GM18520 (cell line): ENCODE measurements around the gene RGS4.

ENCODE experiments used
- ATAC-seq: cut with Tn5 transposase; IDR thresholded peaks from one replicate; pipeline ENCODE4 v1.9.1; 2021; ENCODE audit not compliant: unreplicated experiment

RGS4 gene

DNA sequence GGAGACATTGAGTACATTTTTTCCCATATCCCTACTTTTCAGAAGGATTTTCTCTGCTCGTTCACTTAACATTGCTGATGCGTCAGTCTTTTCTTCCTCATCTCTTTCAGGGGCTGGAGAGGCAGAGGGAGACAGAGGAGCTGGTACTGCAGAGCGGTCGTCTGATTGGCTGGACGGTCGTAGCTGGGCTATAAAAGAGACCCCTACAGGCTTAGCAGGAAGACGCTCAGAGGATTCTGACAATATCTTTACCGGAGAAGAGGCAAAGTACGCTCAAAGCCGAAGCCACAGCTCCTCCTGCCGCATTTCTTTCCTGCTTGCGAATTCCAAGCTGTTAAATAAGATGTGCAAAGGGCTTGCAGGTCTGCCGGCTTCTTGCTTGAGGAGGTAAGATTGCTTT, at the start of gene RGS4:
Gene RGS4 (plus strand): TSS at position 220 of the 400 bp plus-strand sequence. CDS start 124 bp downstream, at position 344.
- ATAC-seq = no peak

DNA sequence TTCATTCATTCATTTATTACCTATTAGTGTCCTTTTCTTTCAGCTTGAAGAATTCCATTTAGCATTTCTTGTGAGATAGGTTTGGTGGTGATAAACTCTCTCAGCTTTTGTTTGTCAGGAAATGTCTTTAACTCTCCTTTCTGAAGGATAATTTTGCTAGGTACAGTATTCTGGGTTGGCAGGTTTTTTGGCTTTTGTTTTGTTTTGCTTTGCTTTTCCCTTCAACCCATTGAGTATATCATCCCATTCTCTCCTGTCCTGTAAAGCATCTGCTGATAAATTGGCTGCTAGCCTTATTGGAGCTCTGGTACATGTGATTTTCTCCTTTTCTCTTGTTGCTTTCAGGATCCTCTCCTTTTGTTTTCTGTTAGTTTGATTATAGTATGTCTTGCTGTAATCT, 47.0 kb upstream of the RGS4 start:
- ATAC-seq = no peak

DNA sequence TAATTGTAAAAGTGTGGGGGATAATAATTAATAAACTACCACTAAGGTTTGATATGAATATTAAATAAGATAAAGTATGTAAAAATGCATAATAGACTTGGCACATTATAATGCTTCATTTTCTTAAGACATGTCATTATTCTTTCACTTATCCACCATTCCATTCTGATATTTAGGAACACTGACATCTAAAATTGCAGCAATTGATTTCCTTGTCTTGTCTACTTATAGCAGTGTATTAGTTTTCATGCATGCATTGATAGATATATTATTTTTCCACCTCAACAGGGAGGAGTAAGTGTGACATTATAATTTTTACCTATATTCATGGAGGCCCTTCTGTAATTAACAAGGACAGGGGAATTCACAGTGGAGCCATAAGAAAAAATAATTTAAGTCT, 41.6 kb upstream of the RGS4 start:
- ATAC-seq = no peak

DNA sequence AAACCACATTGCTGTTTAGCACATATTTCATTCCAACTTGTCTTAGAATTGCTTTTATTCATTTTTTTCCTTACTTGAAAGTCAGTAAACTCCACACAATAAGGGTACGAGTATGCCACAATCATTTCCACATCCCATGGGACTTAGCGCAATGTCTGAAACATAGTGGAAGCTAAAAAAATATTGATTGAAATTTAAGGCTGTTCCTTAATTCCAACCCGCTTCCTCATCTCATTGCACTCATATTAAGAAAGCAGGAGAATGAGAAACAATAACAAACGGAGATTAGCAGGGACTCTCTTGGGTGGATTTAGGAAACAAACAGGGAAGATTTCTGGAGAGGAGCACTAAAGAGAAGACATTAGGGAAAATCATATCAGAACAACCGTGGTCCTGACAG, 39.3 kb upstream of the RGS4 start:
- ATAC-seq = no peak

DNA sequence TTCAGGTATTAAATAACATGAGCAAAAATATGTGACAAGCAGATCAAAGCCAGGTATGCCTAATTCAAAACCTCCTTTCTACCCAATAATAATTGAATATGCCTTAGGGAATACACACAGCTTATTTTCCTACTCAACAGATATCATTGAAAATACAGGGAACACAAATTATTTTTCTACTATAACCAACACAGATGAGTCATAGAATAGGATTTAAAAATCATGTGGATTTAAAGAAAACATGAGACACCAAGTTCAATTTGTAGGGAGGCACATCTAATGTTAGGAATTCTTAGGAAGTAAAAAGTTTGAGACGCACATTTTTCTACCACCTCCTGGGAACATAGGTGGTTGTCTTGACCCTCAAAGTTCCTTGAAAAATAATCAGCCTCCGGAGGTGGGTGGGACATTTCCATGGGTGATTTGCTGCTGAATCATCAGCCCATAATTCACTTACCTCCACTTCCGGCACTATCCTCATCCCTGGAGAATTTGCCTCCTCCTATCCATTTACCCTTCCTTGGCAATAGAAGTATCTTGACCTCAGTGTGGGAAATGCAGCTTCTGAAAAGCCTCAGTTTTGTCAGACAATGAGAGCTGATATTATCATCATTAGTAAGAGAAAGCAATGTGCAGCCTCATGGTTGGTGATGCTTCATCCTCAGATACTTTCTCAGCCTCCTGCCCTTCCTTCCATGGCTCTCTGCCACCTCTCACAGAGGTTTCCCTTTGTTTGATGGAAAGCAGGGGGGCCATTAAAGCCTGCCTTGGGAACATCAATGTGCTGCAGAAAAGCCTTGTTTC, 33.5 kb upstream of the RGS4 start:
- no peak for ATAC-seq

DNA sequence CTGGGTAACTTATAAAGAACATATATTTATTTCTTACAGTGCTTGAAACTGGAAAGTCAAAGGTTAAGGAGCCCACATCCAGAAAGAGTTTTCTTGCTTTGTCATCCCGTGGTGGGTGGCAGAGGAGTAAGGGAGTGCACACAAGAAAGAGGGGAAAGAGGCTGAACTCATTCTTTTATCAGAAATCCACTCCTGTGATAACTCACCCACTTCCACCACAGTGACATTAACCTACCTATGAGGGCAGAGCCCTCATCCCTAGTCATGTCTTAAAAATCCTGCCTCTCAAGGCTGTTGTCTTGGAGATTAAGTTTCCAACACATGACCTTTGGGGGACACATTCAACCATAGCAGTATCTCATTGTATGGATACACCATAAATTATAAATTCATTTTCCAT, 32.5 kb upstream of the RGS4 start:
- no peak for ATAC-seq

DNA sequence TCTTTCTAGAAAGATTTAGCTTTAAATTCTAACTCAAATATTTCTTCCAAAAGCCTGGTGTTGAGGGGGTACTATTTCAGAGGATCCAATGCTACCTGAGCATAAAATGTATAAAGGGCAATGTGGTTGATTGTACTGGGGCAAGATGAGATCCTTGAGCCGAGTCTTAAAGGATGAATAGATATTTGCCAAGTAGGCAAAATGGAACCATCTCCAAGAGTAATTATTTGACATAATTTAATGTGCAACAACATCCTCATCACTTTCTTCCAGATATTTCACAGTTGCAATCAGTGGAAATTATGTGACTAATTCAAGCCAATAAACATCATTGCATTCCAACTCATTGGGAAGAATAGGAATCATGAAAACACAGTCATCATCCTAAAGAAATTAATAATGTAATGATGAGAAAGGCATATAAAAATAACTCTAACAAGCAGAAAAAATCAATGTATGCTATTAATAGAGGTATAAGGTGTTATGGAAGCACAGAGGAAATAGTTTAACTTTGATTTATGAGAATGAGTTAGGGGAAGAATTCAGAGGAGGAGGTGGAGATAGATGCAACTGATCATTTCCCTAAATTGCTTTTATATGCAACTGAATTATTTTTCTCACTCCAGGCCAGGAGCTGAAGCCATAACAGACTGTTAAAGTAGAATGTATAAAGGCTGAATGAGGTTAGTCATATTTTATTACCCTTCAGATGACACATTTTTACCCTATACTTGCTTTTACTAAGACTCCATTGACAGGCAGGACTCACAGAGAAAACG, 30.0 kb upstream of the RGS4 start:
- ATAC-seq = no peak

DNA sequence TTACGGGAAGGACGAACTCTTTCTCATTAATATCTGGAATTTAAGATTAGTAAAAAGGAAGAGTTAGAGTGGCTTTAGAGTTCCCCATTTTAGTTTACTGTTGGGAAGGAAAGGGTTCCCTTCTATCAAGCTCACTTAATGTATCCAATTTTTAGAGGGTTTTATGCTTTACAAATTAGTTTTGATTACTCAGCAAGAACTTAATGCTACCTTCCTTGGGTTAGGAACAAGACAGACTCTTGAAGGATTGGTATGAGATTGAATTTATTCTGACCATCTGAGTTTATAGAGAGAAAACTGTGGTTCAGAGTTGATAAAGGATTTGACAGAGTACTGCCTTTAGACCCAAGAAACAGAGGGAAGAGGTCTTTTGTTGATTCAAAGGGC, 29.5 kb upstream of the RGS4 start:
- no peak for ATAC-seq

DNA sequence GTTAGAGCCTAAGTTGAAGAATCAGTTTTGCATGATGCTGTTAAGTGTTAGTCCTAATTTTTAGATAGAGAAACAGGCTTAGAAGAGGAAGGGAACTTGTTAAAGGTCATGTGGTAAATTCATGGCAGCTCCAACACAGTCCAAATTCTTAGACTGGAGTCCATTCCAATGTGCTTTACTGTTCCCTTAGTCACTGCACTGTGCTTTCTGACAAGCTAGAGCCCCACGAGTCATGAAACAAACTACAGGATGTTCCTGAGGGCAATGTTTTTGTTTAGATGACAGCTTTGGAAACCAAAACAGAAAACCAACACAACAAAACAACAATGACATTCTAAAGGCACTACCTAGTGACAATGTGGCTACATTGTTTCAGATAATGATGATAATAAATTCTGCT, 23.1 kb upstream of the RGS4 start:
- ATAC-seq = no peak

DNA sequence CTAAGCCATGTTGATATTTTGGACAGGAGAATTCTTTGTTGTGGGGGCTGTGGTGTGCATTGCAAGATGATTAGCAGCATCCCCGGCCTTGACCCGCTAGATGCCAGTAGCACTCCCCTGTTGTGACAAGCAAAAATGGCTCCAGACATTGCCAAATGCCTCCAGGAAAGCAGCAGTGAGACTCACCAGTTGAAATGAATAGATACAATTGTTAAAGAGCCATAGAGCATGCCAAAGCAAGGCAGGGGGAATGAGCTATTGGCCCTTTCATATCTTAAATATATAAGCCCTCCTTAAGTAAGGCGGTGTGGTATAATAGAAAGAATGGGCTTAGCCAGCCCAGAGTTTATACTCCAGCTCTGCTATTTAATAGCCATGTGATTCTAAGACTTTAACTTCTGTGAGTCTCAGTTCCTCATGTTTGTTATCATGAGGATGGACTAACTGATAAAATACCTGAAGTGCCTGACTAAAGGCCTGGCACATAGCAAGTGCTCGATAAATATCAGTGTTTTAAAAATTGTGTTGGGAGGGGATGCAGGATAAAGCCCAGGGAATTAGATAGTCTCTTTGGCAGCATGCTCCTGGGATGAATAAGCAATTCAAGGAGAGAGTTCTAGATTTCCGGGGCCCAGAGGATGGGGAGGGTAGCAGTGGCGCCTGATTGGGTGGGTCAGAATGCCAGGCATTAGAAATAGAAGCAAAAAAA, 21.1 kb upstream of the RGS4 start:
- ATAC-seq = no peak

DNA sequence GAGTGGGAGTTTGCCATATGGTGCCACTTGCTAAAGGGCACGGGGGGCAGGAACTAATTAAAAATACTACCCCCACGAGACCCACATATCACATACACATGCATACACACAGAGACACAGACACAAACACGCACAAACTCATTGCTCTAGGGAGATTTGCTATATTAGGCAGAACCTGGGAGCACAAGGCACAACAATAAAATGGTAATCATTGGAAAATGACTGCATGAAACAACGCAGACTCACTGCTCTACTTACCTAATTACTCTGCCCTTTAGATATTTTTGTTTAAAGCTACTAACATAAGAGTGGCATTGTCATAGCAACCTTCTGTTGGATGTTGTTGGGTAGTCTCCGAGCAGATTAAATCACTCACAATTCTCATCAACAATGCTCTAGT, 20.3 kb upstream of the RGS4 start:
- ATAC-seq = no peak

DNA sequence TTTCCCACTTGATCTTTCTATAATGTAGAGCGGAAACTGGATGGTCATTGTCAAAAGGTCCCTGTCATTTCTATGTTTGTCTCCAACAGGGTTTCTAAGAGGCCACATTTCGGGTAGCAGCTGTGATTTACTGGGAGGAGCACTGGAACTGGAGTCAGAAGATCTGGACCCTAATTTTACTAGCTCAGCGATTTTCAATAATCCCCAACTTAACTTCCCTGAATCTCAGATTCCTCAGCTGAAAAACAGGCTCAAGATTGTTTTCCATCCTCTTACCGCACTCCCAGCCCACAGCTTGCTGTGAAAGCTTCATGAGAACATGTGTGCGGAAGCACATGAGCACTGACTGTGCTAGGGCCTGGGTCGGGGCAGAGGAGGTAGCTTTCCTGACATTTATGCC, 19.9 kb upstream of the RGS4 start:
- no peak for ATAC-seq

DNA sequence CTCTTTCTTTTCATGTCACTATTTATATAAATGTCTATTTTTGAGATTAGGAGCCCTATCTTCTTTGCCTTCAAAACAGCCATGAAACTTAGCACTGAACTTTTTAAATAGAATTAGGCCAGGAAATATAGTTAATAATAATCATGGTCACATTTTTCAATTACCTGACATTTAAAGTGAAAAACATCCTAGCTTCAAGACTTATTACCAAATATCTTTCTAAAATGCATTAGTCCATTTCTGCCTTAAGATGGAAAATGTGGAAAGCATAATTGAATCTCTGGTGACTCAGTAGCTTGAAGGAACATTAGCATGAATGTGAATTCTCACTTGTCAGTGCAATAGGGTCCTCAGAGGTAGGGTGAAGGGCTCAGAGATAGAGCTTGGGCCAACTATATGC, 18.7 kb upstream of the RGS4 start:
- ATAC-seq = no peak

DNA sequence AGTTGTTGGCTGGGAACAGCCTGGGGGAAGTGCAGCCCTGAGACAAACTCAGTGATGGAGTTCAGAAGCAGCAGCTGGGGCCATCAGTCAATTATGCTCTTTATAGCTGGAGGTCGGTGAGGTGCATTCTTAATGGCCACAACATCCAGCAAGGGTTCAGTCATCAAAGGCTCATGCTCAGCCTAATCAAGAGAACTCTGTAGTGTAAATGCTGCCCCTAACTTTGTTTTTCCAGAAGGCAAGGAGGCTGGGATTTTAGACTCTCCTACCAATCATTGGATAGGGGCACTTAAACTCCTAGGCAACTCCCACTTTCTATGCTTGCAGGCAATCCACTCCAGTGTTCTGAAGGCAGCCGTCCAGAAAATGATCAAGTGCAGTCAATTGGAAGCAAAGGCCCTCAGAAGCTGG, 15.0 kb upstream of the RGS4 start:
- ATAC-seq = no peak

DNA sequence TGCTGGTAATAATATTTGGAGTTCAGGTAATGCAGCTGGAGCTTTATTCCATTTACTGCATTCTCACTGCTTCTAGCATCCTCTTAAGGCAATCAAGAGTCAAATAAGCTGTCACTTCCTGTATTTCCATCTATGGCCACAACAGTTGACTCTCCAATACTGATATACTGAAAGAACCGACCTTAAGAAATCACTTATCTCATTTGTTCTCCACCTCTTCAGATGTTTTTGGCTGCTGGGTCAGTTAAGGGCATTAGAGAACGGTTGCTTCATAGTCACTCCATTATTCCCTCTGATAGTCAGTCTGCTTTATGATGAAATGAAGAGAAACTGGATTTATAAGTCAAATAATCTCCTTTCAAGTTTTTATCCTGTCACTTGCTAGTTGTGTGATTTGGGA, 14.2 kb upstream of the RGS4 start:
- no peak for ATAC-seq

DNA sequence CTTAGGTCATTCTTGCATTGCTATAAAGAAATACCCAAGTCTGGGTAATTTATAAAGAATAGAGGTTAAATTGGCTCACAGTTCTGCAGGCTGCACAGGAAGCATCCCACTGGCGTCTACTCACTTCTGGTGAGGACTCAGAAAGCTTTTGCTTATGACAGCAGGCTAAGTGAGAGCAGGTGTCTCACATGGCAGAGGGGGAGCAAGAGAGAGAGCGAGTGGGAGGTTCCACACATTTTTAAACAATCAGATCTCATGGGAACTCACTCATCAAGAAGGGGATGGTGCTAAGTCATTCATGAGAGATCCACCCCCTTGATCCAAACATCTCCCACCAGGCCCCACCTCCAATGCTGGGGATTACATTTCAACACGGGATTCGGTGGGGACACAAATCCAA, 13.6 kb upstream of the RGS4 start:
- ATAC-seq = no peak

DNA sequence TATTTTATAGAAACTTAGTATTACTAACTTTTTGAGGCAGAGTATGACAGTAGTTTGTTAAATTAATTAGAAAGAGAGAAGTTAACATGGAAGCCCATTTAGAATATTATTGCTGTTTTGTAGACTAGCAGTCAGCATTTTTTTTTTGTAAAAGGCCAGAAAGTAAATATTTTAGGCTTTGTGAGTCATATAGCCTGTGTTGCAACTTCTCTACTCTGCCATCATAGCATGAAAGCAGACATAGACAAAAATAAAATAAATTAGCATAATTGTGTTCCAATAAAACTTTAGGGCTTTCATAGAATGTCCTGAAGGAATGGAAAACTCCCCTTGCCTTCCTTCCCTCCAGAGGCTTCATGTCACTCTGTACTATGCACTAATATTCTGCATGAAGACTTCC, 12.3 kb upstream of the RGS4 start:
- no peak for ATAC-seq

DNA sequence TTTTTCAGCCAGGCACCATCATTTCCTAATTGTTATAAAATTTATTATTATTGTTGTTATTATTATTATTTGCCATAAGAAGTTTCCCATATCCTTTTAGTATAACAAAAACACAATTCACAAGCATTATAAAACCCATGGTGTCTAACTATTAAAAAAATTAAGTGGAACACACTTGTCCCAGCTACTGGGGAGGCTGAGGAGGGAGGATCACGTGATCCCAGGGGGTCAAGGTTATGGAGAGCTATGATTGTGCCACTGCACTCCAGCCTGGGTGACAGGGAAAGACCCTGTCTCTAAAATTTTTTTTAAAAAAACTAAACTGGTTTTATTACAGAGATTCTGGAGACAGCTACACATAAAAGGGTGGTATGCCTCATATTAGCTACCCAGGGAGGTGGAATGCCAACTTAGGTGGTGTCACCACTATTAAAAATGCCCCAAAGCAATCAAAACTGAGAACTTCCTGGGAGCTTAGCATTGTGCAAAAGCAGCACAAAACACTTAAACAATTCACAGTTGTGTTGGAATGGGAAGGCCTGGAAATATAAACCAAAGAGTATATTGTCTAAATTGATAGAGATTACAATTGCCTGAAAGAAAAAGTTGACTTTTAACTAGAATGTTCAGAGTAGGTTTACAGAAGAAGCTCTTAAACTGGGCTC, 8.7 kb upstream of the RGS4 start:
- no peak for ATAC-seq

DNA sequence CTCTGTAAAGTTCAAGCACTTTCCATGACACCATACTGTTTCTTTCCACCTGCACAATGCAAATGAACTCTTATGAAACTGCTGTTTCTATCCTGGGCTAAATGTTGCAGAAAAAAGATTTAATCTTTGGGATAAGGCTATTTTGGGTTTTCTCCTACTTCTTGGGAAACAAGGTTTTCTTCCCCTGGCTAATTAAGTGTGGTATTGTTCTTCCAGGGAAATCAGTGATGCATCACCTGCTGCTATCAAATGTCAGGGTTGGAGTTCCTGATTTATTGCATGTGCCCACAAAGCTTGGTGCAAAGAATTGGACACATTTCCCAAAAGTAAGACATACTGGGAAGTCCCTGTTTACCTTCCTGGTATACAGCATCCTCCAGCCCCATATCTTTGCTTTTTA, 6.0 kb upstream of the RGS4 start:
- ATAC-seq = no peak

DNA sequence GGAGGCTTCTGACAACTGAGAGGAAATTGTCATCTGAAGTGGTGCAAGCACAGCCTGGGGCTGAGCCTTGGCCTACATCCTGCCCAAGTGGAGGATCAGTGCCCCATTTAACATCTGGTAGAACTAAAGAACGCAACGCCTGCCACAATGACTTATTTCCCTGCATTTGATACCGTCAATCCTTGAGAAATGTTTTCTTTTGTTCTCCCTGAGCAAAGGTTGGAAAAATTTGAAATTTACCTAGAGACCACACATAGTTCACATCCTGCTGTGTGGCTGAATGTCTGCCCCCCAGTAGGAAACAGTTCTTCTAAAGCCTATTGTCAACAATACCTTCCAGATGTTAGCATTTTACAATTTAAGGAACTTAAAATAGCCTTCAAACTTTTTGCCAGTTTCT, 5.6 kb upstream of the RGS4 start:
- no peak for ATAC-seq

DNA sequence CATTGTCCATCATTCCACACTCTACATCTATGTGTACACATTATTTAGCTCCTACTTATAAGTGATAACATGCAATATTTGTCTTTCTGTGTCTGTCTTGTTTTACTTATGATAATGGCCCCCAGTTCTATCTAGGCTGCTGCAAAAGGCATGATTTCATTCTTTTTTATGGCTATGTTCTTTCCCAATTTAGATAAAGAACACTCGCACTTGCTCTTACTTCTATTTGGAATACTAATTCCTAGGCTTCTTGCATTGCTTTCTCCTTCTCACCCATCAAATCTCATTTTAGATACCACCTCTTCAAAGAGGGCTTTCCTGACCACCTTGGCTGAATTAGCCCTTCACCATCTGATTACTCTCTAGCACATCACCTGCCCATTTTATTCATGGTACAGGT, 3.0 kb upstream of the RGS4 start:
- no peak for ATAC-seq
